GM19238 (cell line): ENCODE results near the gene E2F1.

ENCODE experiments used
- DNase-seq: peaks from one replicate; pipeline ENCODE4 v3.0.0; 2011; ENCODE audit warnings: low spot score; ENCODE audit not compliant: insufficient read length

The E2F1 gene

DNA sequence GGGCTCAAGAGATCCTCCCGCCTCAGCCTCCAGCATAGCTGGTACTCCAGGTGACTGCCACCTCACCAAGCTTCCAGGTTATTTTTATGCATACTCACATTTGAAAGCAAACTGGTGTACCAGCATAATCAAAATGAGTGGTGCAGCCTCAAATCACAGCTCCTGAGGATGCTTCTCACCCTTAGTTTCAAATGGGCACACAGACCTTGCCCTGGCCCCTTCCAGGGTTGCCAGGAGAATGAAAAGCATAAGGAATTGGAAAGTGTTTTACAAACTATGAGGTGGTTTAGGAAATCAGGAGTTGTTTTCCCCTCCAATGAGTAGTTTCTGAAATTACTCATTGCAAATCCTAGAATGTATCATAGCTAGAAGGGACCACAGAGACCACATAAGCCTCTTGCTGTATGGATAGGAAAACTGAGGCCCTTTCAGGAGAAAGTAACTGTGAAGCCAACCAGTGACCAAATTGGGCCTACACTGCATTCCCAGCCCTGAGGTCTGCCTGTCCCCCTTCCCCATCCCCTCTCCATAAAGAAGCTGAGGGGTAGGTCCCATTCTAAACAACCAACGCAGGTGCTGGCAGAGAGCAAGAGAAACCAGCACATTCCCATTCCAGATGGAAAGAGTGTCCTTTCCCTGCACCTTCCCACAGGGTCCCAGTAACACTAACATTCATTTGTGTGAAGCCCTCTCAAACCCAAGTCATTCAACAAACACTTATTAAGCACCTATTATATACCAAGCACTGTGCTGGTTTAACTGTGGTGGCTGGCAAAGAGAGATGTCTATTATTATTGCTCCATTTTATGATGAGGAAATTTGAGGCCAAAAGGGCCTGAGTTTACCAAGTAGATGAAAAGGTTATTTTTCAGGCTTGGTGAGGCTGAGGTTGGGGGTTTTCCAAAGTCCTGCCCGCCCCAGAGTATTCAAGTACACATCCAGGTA is 2.1 kb upstream of the E2F1 start:
- DNase-seq = no peak

DNA sequence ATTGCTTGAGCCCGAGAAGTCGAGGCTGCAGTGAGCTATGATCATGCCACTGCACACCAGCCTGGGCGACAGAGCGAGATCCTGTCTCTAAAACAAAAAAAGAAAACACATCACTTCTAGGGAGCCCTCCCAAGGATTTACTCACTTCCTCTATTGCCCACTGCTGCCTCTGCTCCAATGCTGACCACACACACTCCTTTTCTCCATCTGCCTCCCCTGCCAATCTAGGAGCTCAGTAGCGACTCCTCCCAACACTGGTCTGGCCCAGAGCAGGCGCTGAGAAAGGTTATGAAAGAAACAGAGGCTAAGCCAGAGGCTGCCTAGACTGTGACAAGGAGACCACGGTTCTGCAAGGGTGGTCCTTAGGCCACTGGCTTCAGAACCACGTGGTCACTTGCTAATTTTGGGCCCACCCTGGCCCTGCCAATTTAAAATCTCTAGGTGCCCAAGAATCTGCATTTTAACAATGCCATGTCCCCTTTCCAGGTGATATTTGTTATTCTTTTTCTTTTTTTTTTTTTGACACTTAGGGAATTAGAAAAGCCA is 1.3 kb upstream of the E2F1 start:
- no peak for DNase-seq

DNA sequence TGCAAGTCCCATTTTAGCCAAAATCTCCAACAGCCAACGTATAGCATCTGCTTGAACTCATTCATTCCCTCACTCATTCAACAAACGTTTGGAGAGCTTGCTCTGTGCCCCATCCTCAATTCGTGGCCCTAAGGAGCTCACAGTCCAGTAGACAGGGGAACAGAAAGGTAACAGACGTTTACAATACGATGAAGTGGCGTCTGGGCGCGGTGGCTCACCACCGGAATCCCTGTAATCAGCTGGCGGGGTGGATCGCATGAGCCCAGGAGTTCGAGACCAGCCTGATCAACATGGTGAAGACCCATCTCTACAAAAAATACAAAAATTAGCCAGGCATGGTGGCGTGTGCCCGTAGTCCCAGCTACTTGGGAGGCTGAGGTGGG is 790 bp upstream of the E2F1 start:
- no peak for DNase-seq

DNA sequence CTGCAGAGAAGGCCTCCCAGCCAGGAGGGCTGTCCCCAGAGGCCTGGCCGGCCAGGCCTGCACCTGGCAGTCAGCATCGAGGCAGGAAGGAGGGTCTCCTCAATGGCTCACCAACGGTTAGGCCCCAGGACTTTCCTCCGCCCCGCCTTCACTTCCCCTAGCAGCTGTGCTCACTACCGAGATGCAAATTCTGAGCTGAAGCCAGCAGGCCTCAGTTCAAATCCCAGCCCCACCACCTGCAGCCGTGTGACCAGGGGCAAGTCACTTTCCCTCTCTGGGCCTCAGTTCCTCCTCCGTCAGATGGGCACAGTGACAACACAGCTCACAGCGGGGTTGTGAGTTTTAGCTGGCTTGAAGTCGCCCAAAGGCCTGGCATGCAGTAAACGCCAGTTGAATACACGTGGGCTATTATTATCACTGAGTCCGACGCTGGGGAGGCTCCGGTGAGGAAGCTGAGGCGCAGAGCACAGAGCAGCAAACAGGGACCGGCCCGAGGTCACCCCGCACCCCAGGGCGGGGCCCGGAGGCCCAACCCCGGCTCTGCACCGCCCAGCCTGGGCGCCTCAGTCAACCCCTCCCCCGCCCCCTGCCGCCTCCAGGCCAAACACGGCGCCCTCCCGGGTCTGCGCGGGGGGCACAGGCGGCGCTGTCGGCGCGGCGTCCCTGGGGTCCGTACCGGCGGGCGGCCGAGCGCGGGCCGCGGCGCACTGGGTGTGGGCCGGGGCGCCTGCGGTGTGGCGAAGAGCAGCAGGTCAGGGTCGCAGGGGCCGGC is 671 bp downstream of the E2F1 start:
- peak; percentile 87 for DNase-seq

DNA sequence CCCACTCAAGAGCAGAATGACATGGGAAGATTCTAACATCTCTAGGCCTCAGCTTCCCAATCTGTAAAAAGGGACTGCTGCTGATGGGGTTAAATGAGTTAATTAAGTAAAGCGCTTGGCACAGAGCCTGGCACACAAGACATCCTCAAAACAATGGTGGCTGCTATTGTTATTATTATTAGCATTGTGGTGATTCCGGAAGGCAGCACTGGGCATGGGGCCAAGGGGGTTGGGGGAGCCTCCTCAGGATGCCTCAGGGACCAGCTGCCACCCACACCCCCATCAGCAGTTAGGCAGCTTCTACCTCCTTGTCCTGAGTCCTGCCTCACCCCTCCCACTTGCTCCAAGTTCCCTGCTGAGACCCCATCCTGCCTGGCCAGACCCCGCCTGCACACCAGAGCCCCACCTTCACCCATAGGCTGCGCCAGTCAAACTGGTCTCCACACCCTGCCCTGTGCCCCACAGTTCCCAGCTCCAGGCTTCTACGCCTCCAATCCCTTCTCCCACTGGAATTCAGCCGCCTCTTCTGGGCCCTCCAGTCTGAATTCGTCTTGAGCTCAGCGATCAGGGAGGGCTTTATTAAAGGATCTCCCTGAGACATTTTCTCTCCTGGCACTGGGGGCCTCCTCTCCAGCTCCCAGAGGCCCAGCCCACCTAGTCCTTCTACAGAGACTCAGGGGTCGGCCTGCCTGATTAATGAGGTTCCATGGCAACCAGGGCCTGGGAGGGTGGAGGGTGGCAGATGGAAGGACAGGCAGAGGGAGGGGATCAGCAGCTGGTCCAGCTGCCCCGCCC is 1.5 kb downstream of the E2F1 start:
- no peak for DNase-seq

DNA sequence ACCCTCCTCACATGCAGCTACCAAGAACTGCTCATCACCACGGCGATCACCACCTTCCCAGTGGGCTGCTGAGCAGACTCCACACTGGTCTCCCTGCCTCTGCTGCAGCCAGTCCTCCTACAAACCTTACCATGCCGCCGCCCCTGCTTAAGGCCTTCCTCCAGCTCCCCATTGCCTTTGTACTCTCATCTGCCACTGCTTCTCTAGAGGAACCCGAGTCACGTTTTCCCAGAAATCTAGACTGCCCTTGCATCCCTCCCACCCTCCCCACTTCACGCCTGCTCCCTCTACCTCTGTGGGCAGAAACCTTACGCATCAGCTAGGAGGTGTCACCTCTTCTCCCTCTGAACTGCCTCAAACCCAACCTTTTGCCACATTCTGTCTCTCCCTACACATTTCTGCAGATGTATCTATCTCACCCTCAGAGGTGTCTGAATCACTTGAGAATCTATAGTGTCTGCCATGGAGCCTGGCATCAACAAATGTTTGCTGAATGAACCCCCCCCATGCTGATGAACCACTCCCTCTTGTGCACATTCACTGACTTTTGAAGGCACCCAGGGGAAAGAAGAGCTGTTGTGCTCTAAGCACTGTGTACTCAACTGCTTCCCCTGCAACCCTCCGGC is 4.3 kb downstream of the E2F1 start:
- no peak for DNase-seq

DNA sequence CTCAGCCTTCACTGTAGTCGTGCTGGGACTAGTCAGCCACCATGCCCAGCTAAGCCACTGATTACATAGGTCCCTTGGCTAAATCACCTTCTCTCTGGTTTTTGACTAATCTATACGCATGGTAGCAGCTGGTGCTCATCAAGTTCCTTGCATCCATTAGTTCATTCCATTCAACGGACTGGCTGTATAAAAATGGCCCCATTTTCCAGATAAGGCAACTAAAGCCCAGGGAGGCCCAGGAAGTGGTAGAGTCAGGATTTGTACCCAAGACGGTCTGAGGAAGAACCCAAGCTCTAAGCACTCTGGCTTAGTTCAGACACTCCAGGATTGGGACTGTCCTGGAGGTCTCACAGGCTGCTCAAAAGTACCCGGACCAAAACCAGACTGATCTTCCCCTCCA is 4.9 kb downstream of the E2F1 start:
- no peak for DNase-seq

DNA sequence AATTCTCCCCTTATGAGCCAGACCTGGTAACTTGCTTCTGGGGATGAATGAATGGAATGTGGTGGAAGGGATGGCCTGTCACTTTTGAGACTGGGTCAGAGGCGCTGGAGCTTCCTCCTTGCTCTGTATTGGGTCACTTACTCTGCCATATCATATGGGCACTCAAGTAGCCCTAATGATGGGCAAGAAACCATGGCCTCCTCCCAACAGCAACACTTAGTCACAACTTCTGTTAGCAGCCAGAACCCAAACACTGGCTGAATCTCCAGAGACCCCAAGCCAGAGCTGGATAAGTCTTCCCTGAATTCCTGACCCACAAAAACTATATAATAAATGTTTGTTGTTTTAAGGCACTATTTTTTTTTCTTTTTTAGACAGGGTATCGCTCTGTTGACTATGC is 5.5 kb downstream of the E2F1 start:
- DNase-seq = no peak

DNA sequence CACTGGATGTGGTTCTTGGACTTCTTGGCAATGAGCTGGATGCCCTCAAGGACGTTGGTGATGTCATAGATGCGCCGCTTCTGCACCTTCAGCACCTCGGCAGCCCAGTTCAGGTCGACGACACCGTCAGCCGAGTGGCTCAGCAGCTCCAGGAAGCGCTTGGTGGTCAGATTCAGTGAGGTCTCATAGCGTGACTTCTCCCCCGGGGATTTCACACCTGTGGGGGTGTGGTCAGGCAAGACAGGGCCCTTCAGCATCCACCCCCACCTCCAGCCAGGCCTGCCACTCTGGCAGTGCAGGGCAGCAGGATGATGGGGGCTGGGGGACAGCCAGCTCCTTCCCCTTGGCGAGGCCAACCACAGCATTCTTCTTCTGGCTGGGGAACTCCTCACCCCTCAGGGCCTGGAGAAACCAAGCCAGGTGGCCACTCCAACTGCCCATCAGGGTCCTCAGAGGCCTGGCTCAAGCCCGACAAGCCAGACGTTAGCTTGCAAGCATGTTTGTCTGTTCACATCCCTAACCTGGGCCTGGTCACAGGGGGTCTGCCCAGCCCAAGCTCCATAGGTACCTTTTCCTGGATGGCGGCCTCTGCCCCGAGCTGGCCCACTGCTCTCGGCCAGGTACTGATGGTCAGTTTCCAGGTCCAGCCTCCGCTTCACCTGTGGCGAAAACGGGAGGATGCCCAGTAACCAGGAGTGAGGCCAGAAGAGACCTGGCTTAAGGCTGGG is 6.3 kb downstream of the E2F1 start:
- DNase-seq = peak; percentile 75

DNA sequence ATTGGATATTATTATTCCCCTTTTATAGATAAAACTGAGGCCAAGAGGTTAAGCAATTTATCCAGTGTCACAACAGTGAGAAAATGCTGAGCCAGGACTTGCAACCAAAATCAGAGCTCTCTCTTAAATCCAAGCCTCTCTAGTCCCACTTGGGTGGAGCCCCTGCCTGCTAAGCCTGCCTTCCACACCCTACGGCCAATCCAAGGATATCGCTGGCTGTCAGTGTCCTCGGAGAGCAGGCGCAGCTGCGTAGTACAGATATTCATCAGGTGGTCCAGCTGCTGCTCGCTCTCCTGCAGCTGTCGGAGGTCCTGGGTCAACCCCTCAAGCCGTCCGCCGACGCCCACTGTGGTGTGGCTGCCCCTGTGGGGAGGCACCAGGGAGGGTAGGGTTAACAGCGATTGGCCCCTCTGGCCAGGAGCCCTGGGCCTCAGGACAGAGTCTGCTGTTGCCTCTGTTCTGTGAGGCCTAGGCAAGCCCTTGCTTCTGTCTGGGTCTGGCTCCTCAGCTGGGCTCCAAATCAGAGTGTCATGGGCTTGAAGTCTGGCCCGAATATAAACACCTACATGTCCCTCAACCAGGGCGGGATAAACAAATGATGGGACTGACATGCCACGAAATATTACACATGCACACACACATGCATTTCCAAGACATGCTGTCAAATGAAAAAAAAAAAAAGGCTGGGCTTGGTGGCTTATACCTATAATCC is 8.0 kb downstream of the E2F1 start:
- DNase-seq = no peak

DNA sequence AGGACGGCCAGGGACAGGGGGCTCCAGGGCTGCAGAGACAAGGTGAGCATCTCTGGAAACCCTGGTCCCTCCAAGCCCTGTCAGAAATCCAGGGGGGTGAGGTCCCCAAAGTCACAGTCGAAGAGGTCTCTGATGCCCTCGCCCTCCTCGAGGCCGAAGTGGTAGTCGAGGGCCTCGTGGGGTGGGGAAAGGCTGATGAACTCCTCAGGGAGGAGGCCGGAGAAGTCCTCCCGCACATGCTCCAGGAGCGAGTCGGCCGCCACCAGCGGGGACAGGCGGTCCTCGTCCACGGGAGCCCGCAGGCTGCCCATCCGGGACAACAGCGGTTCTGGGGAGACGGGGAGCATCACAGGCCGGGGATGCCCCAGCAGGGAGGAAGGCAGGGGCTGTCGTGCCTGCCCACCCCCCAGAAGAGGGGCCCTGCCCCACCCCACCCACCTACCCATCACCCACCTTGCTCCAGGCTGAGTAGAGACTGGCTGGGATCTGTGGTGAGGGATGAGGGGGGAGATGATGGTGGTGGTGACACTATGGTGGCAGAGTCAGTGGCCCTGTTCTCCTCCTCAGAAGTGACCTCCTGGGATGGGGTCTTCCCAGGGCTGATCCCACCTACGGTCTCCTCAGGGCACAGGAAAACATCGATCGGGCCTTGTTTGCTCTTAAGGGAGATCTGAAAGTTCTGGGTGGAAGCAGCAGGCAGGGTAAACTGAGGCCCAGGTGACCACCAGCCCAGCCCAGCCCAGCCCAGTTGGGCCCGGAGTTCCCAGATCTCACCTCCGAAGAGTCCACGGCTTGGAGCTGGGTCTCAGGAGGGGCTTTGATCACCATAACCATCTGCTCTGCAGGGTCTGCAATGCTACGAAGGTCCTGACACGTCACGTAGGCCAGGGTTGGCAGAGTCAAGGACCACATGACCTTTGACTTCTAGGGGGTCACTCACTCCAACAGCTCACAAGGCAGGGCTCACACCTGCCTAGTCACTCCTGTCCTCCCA is 9.2 kb downstream of the E2F1 start:
- no peak for DNase-seq

DNA sequence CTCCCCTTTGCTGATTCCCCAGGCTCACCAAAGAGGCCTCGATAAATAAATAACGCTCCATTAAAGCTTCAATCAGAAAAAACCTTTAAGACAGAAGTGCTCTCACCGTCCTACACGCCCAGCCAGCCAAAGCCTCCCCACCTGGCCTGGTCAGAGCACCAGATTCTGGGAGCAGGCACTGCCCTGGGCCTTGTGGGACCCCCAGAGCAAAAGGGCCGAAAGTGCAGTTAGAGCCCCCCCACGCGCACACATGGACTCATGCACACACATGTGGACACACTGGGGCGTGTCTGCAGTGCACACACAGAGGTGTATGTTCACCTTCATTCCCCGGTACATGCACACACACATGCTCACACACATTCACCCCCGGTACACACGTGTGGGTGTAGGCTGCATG is 10.1 kb downstream of the E2F1 start:
- no peak for DNase-seq

DNA sequence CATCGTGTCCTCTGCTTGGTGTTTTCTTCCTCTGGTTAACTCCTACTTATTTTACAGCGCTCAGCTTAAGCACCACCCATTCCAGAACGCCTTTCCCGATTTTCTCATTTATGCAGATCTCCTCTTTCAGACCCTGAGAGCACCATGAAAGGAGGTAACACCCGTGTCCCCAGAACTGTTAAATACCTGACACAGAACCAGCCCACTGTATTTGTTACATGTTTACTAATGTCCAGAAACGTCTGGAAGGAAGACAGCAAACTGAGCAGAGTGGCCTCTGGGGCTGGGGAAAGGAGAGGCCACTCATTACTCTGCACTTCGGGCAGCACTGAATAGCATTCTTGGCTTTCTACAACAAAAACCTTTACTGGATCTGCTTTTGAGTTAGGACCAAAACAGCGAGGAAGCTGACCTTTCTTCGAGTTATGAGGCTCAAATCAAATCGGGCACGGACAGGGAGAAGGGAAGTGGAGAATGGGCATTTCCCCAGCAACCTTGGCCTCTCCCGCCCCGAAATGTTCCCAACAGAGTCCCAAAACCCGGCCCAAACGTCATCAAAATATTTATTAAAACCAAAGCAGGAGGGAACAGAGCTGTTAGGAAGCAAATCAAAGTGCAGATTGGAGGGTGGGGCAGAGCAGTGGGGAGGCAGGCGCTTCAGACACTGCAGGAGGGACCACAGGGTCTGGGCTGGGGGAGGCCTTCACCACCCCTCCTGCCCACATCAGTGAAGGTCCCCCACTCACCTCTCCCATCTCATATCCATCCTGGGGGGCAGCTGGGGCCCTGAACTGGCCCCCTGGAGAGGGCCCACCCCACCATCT is 10.8 kb downstream of the E2F1 start:
- DNase-seq = no peak

DNA sequence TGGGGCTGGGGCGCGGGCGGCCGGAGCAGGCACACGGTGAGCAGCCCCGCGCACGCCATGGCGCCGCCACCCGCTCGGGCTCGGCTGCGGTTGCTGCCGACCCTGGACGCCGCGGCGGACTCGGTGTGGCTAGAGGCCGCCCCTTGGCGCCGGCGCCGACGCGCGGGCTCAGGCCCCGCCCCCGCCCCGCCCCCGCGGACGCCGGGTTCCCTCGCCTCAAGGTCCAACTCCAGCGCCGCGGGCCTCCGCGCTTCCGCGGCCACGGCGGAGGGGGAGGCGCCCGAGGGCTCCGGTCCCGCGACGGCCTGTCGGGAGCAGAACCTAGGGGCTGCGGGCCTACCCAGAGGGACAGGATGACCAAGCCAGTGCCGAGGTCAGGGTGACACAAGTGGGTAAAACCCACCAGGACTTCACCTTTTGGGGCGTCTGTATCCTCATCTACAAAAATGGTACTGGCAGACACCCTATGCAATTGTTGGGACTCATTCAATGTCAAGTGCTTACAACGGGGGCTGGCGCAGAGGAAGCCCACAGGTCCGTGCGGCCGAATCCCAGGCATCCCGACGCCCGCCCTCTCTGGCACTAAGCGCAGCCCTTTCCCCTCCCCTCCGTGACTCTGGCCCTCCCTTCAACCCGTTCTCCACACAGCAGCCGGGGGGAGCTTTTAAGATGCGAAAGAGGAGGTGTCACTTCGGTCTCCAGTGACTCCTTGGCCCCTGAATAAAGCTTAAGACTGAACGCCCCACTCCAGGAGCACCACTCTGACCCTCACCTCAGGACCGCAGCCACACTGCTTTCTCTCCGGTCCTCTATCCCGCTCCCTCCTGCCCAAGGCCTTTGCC is 11.7 kb downstream of the E2F1 start, which contains the start of gene NECAB3:
TSS of gene NECAB3 (minus strand) at position 135 of the 842 bp plus-strand sequence. CDS start at position 59, 76 bp downstream.
- peak; percentile 78 for DNase-seq

DNA sequence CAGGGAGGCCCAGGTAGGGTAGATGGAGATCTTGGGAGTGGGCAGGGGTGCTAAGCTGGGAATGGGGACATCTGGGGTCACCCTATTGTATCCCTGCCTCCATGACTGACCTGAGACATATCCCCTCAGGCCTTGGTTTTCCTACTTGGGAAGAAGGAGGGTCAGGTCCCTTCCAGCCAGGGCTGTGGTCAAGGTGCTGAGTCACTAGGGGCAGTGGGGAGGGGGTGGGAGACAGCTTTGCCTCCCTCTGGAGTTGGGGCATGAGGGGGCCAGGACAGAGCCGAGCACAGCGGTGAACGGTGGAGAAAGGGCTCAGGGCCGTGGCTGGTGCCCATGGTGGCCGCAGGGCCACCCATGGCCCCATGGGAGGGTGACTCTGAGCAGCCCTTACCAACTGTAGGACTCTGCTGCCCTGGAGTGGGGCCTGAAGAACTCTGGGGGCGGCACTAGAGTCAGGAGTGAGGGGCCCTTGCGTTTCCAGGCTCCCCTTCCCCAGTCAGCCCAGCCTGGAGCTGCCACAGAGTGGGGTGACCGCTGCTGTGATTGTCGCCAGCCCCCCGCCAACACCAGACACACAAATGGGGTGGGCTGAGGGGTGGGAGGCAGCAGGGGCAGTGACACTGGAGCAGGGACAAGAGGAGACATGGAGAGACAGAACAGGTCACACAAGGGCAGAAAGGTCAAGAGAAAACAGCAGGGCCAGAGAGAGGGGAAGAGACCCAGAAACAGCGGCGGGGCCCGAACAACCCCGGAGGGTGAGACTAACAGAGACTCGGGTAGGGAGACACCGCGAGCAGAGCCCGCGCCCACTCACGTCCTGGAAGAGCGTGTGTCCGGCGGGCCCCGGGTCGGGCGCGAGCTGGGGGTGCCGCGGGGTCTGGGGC is 12.5 kb downstream of the E2F1 start:
- DNase-seq = peak; percentile 56

DNA sequence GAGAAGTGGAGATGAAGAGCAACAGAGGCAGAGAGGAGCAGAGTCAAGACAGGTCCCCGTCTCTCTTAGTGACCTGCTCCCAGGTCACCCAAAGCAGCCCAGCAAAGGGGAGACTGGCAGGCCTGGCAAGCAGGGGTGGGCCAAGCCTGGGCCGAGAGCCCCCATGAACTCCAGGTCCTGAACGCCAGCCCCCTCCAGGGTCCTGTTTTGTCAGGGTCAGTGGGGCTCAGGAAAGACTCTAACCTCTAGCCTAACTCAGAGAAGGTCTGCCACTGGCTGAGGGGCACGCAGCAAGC is 13.1 kb downstream of the E2F1 start:
- no peak for DNase-seq
